ENCODE measurements around the gene AKT1S1. TPM values are rescaled to one million over a fixed set of nuclear protein-coding genes. Genes with fewer than 3 reads are reported as not detected.
A peak's percentile ranks its signal among the peaks of the same experiment; 100 is the strongest.
"Not testable (repeated sequence)": the region's sequence is repeated elsewhere in the genome, so short reads cannot be mapped to it uniquely, and the experiment has no call there.

AKT1S1 gene
- total RNA-seq, 2 donors from 2014 or later = 15.2 to 20.7 TPM

DNA sequence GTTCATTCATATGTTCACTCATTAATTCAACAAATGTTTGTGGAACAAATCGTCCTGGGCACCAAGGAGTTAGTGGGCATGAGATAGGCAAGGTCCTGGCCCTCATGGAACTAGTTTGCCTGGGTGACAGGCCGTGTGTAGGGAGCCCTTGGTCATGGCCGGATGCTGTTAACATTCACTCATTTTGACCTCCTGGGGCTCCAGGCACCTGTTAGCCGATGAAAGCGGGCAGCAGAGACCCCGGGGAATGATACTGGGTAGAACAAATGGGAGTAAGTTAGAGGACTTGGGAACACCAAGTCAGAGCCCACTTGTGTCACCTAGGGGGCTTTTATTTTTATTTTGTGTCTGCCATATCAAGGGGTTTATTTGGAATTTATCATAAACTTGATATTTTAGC is 52.5 kb downstream of the AKT1S1 start:
- Histone ChIP-seq H3K27ac (no peak overlapping the region), H3K4me3 (no peak overlapping the region), H3K9me3 (no peaks in the 10 kb centered on the region), H3K4me1 (ENCODE audit: control insufficient read depth in 1 of 2, low read depth in 2 of 2) (peaks cover under 1% of the 10 kb centered on the region in 2 donors), H3K27me3 (replicated peaks; ENCODE audit: insufficient read depth) (no peaks in the 10 kb centered on the region), H3K36me3 (peaks cover 10% of the 10 kb centered on the region)
- TF ChIP-seq, protein P1, sequence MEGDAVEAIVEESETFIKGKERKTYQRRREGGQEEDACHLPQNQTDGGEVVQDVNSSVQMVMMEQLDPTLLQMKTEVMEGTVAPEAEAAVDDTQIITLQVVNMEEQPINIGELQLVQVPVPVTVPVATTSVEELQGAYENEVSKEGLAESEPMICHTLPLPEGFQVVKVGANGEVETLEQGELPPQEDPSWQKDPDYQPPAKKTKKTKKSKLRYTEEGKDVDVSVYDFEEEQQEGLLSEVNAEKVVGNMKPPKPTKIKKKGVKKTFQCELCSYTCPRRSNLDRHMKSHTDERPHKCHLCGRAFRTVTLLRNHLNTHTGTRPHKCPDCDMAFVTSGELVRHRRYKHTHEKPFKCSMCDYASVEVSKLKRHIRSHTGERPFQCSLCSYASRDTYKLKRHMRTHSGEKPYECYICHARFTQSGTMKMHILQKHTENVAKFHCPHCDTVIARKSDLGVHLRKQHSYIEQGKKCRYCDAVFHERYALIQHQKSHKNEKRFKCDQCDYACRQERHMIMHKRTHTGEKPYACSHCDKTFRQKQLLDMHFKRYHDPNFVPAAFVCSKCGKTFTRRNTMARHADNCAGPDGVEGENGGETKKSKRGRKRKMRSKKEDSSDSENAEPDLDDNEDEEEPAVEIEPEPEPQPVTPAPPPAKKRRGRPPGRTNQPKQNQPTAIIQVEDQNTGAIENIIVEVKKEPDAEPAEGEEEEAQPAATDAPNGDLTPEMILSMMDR (IDR thresholded peaks at IDR 0.05) = no peak
- DNase-seq (ENCODE audit: low spot score) (no peak), ATAC-seq (ENCODE audit: insufficient number of reproducible peaks, low FRiP score, low read depth) (no peak)

GRCh38 chr19:49823472-49823871 is 53.7 kb downstream of the AKT1S1 start:
- H3K4me1 ChIP-seq (ENCODE audit: control insufficient read depth in 1 of 2, low read depth in 2 of 2) = peaks cover 9 to 12% of the 10 kb centered on the region in 2 donors
- H3K27me3 ChIP-seq (replicated peaks; ENCODE audit: insufficient read depth) = no peaks in the 10 kb centered on the region
- H3K9me3 ChIP-seq = no peaks in the 10 kb centered on the region
- no peak for ATAC-seq (ENCODE audit: insufficient number of reproducible peaks, low FRiP score, low read depth)
- DNase-seq (ENCODE audit: low spot score) = no peak
- TF ChIP-seq, protein P1 (IDR thresholded peaks at IDR 0.05) = no peak
- no peak overlapping the region for H3K4me3 ChIP-seq
- H3K36me3 ChIP-seq = peaks cover 9% of the 10 kb centered on the region
- H3K27ac ChIP-seq = no peak overlapping the region

- H3K27ac ChIP-seq = no peak overlapping the region
- H3K9me3 ChIP-seq = no peaks in the 10 kb centered on the region
- H3K4me1 ChIP-seq (ENCODE audit: control insufficient read depth in 1 of 2, low read depth in 2 of 2) = peaks cover 12% of the 10 kb centered on the region in 2 donors
- H3K27me3 ChIP-seq (replicated peaks; ENCODE audit: insufficient read depth) = no peaks in the 10 kb centered on the region
- TF ChIP-seq, protein P1 (IDR thresholded peaks at IDR 0.05) = no peak
- ATAC-seq (ENCODE audit: insufficient number of reproducible peaks, low FRiP score, low read depth) = no peak
- no peak for DNase-seq (ENCODE audit: low spot score)
- no peak overlapping the region for H3K4me3 ChIP-seq
- peaks cover 5% of the 10 kb centered on the region for H3K36me3 ChIP-seq
Observed at GRCh38 chr19:49820125-49820524, 57.0 kb downstream of the AKT1S1 start.

DNA sequence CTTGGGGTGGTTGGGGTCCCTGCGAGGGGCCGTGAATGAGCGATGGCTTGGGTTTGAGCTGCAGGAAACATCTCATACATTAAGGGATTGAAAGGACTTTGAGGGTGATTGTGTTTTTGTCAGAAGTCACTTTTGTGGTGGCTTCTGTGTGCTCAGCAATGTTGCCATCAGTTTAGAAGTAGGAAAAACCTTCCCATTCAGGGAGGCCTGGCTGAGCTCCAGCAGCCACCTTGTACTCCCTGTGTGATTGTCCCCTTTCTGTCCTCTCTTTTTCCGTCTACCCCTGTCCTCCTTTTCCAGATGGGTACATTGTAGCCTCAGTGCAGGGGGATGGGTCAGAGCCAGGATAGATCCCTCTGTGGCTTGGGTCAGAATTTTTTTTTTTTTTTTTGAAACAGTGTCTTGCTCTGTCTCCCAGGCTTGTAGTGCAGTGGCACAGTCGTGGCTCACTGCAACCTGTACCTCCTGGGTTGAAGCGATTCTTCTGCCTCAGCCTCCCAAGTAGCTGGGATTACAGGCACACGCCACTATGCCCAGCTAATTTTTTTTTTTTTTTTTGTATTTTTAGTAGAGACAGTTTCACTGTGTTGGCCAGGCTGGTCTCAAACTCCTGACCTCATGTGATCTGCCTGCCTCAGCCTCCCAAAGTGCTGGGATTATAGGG is 57.6 kb downstream of the AKT1S1 start:
- Histone ChIP-seq H3K4me3 (peak overlapping the region; percentile 96), H3K4me1 (ENCODE audit: control insufficient read depth in 1 of 2, low read depth in 2 of 2) (peaks cover 12% of the 10 kb centered on the region in 2 donors)
- not testable (repeated sequence) for H3K27ac ChIP-seq; DNase-seq (ENCODE audit: low spot score); H3K9me3 ChIP-seq; H3K27me3 ChIP-seq (replicated peaks; ENCODE audit: insufficient read depth); H3K36me3 ChIP-seq; ATAC-seq (ENCODE audit: insufficient number of reproducible peaks, low FRiP score, low read depth)

Other genes with a start within 250 kb of the AKT1S1 start
- gene RRAS, start 237.2 kb downstream of the AKT1S1 start, total RNA-seq = 100 to 1,000 TPM in 1 of 2 donors, 10 to 100 TPM in 1; 82.2 to 188 TPM
- gene SCAF1, start 235.1 kb downstream of the AKT1S1 start, total RNA-seq = 10 to 100 TPM; 27.3 to 30.6 TPM
- 10 to 100 TPM; 33.2 to 52.9 TPM for gene IRF3, start 211.5 kb downstream of the AKT1S1 start, total RNA-seq
- gene BCL2L12, start 211.4 kb downstream of the AKT1S1 start, total RNA-seq = 1 to 10 TPM; 2.5 to 3.0 TPM
- 100 to 1,000 TPM; 116 to 118 TPM for gene PRMT1, start 200.1 kb downstream of the AKT1S1 start, total RNA-seq
- gene ADM5, start 187.8 kb downstream of the AKT1S1 start, total RNA-seq = 1 to 10 TPM; 2.8 to 6.4 TPM
- 1 to 10 TPM; 2.5 to 3.9 TPM for gene CPT1C, start 186.2 kb downstream of the AKT1S1 start, total RNA-seq
- gene TSKS, start 114.0 kb downstream of the AKT1S1 start, total RNA-seq = not detected
- 10 to 100 TPM; 81.1 to 89.7 TPM for gene AP2A1, start 110.4 kb downstream of the AKT1S1 start, total RNA-seq
- gene FUZ, start 64.1 kb downstream of the AKT1S1 start, total RNA-seq = 10 to 100 TPM; 23.6 to 27.3 TPM
- gene MED25, start 59.1 kb downstream of the AKT1S1 start, total RNA-seq = 10 to 100 TPM; 29.8 to 37.0 TPM
- 10 to 100 TPM; 62.9 to 72.2 TPM for gene PTOV1, start 26.2 kb downstream of the AKT1S1 start, total RNA-seq
- gene PNKP, start 9.8 kb downstream of the AKT1S1 start, total RNA-seq = 10 to 100 TPM; 55.8 to 78.7 TPM
- gene TBC1D17, start 347 bp upstream of the AKT1S1 start, total RNA-seq = 10 to 100 TPM; 27.9 to 31.7 TPM
- gene IL4I1, start 19.5 kb upstream of the AKT1S1 start, total RNA-seq = 1 to 10 TPM; 1.5 to 2.2 TPM
- gene ATF5, start 51.9 kb upstream of the AKT1S1 start, total RNA-seq = 1 to 10 TPM; 8.4 to 9.8 TPM
- 10 to 100 TPM; 29.9 to 34.3 TPM for gene NUP62, start 52.1 kb upstream of the AKT1S1 start, total RNA-seq
- 10 to 100 TPM in 1 of 2 donors, 1 to 10 TPM in 1; 2.8 to 10.0 TPM for gene SIGLEC11, start 83.8 kb upstream of the AKT1S1 start, total RNA-seq
- gene VRK3, start 148.0 kb upstream of the AKT1S1 start, total RNA-seq = 10 to 100 TPM; 27.5 to 33.4 TPM
- 1 to 10 TPM; 2.4 to 6.5 TPM for gene ZNF473, start 148.7 kb upstream of the AKT1S1 start, total RNA-seq

All from thoracic aorta (tissue), 2 donors.